Measurements from ENCODE around the gene SLC29A1. TPM values are rescaled to one million over a fixed set of nuclear protein-coding genes. Genes with fewer than 3 reads are reported as not detected.

The SLC29A1 gene
- total and polyA plus RNA-seq, 2 of the 8 experiments (the other 6 are each of a cell fraction or from before 2014, with no cell fraction given): 187 to 558 TPM

DNA sequence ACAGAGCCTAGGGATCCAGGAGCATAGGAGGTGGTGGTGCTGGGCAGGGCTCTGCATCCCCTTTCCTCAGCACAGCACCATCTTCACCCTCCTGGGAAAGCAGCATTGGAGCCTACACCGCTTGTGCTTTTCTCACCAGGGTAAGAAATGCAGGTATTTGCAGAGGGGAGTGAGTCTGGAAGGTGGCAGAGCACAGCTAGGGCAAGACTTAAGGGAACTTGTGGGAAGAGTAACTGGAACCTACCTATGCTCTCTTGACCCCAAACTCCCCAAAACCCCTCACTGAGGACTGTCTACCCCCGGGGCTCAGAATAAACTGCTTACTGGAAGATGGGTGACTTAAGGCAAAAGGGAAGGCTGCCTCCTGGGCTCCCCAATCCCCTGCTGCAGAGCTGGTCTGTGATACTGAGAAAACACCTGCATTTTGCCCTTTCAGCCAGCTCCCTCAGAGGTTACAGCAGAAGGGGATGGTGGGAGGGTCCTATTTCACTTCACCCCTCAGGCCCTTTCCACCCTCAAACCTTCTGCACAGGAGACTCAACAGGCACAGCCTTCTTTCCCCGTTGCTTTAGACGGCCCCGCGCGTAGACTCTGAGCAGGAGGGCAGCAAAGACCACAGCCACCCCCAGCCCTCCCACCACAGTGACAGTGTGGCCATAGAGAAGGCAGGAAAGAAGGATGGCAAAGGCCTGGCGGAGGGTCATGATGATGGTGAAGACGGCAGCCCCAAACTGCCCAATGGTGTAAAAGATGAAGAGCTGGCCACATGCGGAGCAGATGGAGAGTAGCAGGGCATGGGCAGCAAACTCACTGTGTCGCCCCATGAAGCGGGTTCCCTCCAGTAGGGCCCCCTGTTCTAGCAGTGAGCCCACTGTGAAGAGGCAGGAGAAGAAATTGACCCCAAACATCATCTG is 31.1 kb downstream of the SLC29A1 start (continued):
- no peak for TF ChIP-seq CHD7 (IDR thresholded peaks at IDR 0.05; ENCODE audit: insufficient replicate concordance, low read length)
- no peak for TF ChIP-seq RBBP5 (IDR thresholded peaks at IDR 0.05; ENCODE audit: borderline replicate concordance, low read depth, low read length)
- no peak for TF ChIP-seq CBX8 (IDR thresholded peaks at IDR 0.05; ENCODE audit: borderline replicate concordance, low read depth, low read length)
- no peak for TF ChIP-seq SRF (IDR thresholded peaks at IDR 0.05; ENCODE audit: low read depth, low read length)
- TF ChIP-seq NRF1 (IDR thresholded peaks at IDR 0.05; ENCODE audit: low read depth, low read length): no peak
- no peak for TF ChIP-seq GTF2F1 (IDR thresholded peaks at IDR 0.05; ENCODE audit: borderline replicate concordance, low read depth, low read length)
- no peak for TF ChIP-seq HDAC2 (IDR thresholded peaks at IDR 0.05; ENCODE audit: borderline replicate concordance in 1 of 2, low read depth in 2 of 2, low read length in 2 of 2)
- peak; percentile 90 for TF ChIP-seq POLR2AphosphoS5 (IDR thresholded peaks at IDR 0.05; ENCODE audit: low read depth, low read length)
- TF ChIP-seq RXRA (IDR thresholded peaks at IDR 0.05; ENCODE audit: insufficient read depth, low read depth, low read length): no peak
